ENCODE data around the gene CC2D2B. TPM values are rescaled to one million over a fixed set of nuclear protein-coding genes. Genes with fewer than 3 reads are reported as not detected.

The CC2D2B gene
- total RNA-seq, 1 donor from 2014 or later: 0.77 TPM

DNA sequence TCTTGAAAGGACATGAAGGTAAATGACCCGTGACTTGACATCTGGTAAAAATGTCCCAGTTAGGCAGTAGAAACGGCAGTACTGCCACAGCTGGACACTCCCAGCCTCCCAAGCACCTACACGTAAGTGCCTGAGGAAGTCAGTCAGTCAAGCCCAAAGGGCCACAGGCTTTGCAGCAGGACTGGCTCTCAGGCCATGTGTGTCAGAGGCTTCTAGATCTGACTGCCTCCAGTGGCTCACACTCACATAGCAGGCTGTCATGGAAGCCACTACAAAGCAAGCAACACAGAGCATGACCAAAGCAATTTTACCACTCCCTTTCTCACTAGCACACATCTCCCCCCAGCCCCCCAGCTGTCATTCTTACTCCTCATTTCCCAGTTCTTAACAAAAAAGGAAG, 117.8 kb downstream of the CC2D2B start:
- Mint-ChIP-seq H3K36me3 (ENCODE audit: insufficient read depth) (no peaks in the 10 kb centered on the region), H3K9me3 (ENCODE audit: low read depth) (peaks cover 3% of the 10 kb centered on the region), H3K4me1 (ENCODE audit: low read depth) (no peaks in the 10 kb centered on the region), H3K27ac (no peak overlapping the region), H3K4me3 (ENCODE audit: low read depth) (no peak overlapping the region), H3K27me3 (no peaks in the 10 kb centered on the region)
- TF ChIP-seq, protein P1, sequence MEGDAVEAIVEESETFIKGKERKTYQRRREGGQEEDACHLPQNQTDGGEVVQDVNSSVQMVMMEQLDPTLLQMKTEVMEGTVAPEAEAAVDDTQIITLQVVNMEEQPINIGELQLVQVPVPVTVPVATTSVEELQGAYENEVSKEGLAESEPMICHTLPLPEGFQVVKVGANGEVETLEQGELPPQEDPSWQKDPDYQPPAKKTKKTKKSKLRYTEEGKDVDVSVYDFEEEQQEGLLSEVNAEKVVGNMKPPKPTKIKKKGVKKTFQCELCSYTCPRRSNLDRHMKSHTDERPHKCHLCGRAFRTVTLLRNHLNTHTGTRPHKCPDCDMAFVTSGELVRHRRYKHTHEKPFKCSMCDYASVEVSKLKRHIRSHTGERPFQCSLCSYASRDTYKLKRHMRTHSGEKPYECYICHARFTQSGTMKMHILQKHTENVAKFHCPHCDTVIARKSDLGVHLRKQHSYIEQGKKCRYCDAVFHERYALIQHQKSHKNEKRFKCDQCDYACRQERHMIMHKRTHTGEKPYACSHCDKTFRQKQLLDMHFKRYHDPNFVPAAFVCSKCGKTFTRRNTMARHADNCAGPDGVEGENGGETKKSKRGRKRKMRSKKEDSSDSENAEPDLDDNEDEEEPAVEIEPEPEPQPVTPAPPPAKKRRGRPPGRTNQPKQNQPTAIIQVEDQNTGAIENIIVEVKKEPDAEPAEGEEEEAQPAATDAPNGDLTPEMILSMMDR (IDR thresholded peaks at IDR 0.05; ENCODE audit: unreplicated experiment): peak; percentile 37
- no peak for DNase-seq (ENCODE audit: low spot score, unreplicated experiment)

DNA sequence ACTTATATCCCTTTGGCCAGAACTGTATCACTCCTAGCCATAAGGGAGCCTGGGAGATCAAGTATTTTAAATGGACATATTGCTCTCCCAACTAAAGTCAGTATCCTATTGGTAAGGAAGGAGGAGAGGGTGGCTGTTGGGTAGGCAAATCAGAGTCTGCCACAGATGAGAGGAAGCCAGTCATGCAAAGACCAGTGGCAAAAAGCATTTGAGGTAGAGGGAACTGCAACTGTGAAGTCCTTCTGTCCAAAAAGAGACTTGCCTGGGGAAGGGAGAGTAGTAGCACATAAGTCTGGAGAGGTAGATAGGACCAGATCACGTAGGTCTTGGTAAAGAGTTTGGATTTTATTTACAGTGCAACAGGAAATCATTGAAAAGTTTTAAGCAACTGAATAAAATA, 126.8 kb downstream of the CC2D2B start:
- Mint-ChIP-seq H3K27ac (no peak overlapping the region), H3K9me3 (ENCODE audit: low read depth) (no peaks in the 10 kb centered on the region), H3K4me1 (ENCODE audit: low read depth) (peaks cover 7% of the 10 kb centered on the region), H3K27me3 (no peaks in the 10 kb centered on the region), H3K4me3 (ENCODE audit: low read depth) (no peak overlapping the region), H3K36me3 (ENCODE audit: insufficient read depth) (no peaks in the 10 kb centered on the region)
- TF ChIP-seq, protein P1 (IDR thresholded peaks at IDR 0.05; ENCODE audit: unreplicated experiment): no peak
- no peak for DNase-seq (ENCODE audit: low spot score, unreplicated experiment)

- TF ChIP-seq, protein P1 (IDR thresholded peaks at IDR 0.05; ENCODE audit: unreplicated experiment): no peak
- Mint-ChIP-seq H3K27me3 (no peaks in the 10 kb centered on the region), H3K4me3 (ENCODE audit: low read depth) (no peak overlapping the region), H3K36me3 (ENCODE audit: insufficient read depth) (no peaks in the 10 kb centered on the region), H3K4me1 (ENCODE audit: low read depth) (peaks cover 7% of the 10 kb centered on the region), H3K9me3 (ENCODE audit: low read depth) (no peaks in the 10 kb centered on the region), H3K27ac (no peak overlapping the region)
- no peak for DNase-seq (ENCODE audit: low spot score, unreplicated experiment)
These were observed 131.0 kb downstream of the CC2D2B start for GRCh38 chr10:96038476-96039387.

- Mint-ChIP-seq H3K27ac (no peak overlapping the region), H3K4me3 (ENCODE audit: low read depth) (no peak overlapping the region), H3K36me3 (ENCODE audit: insufficient read depth) (peaks cover 5% of the 10 kb centered on the region), H3K9me3 (ENCODE audit: low read depth) (no peaks in the 10 kb centered on the region), H3K27me3 (no peaks in the 10 kb centered on the region), H3K4me1 (ENCODE audit: low read depth) (peaks cover 22% of the 10 kb centered on the region)
- TF ChIP-seq, protein P1 (IDR thresholded peaks at IDR 0.05; ENCODE audit: unreplicated experiment): no peak
- no peak for DNase-seq (ENCODE audit: low spot score, unreplicated experiment)
These were observed 133.4 kb downstream of the CC2D2B start for GRCh38 chr10:96041146-96041545.

DNA sequence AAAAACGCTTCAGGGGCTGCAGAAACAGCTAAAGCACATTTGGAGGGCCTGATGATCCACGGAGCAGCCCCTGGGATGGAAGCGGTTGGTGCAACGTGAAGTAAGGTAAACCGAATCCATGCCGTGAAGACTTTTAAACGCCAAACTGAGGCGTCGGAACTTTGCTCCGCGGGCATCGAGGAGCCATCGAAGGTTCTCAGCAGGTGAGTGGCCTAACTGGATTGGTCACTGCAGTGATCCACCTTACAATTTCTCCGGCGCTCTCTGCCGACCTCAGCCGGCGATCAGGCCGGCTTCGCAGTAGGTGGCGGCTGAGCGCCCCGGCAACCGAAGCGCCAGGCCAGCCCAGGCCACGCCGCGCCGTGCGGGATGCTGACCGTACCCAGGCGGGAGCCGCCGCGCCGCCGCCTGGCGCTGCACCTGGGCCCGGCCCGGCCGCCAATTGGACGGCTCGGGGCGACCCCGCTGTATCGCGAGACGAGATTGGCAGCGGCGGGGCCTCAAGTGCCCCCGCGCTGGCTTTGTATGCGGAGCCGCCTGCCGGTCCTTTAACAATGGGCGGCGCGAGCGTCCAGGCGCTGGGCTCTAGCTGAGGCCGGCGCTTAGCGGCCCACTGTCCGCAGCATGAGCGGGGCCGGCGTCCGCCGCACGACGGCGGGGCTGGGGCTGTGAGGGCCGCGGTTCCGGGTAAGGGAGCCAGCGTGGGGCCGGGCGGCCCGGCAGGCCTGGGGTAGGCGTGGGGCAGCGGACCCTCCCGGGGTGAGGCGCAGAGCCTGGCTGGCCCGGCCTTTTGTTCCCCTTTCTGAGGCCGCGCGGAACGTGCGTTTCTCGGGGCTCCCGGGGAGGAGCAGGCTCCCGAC, 135.5 kb downstream of the CC2D2B start, which contains the start of gene CCNJ:
TSS of gene CCNJ (plus strand) at position 551 of the 860 bp plus-strand sequence. CDS start 811 bp downstream, outside the sequence.
- Mint-ChIP-seq H3K36me3 (ENCODE audit: insufficient read depth) (peaks cover 15% of the 10 kb centered on the region), H3K27ac (peak within 1 kb of the TSS; percentile 98), H3K4me1 (ENCODE audit: low read depth) (peaks cover 31% of the 10 kb centered on the region), H3K9me3 (ENCODE audit: low read depth) (no peaks in the 10 kb centered on the region), H3K27me3 (no peaks in the 10 kb centered on the region), H3K4me3 (ENCODE audit: low read depth) (peak within 1 kb of the TSS; percentile 96)
- DNase-seq (ENCODE audit: low spot score, unreplicated experiment): peak; percentile 84
- TF ChIP-seq, protein P1 (IDR thresholded peaks at IDR 0.05; ENCODE audit: unreplicated experiment): peak; percentile 17

All from progenitor cell of endocrine pancreas (in vitro differentiated cells).